ENCODE measurements around the gene HDDC3.

- TF ChIP-seq CTCF (IDR thresholded peaks at IDR 0.05) = no peak
- no peak for TF ChIP-seq POLR2A (IDR thresholded peaks at IDR 0.05)
- peak in 1 of 2 donors; percentile 7 for TF ChIP-seq POLR2AphosphoS5 (IDR thresholded peaks at IDR 0.05)
- no peak for TF ChIP-seq EP300 (IDR thresholded peaks at IDR 0.05)
Observed at GRCh38 chr15:90882781-90883525, 49.4 kb downstream of the HDDC3 start.

Measured in upper lobe of left lung (tissue), 4 donors.